Mucosa of descending colon (tissue), 3 donors: ENCODE data around the gene SOD3. TPM values are rescaled to one million over a fixed set of nuclear protein-coding genes. Genes with fewer than 3 reads are reported as not detected.

Source experiments
- ATAC-seq: fragments of 200-7000 bp; cut with Tn5 transposase; one replicate; pipeline ENCODE4 v1.9.1; 2020; ENCODE audit warnings: mild to moderate bottlenecking, moderate library complexity
- DNase-seq, 3 donors: peaks; one replicate each; pipeline ENCODE4 v3.0.0-alpha.2; 2020
- H3K36me3 ChIP-seq: fragments of 200-600 bp; one replicate; pipeline ENCODE4 v1.8.0; 2021; ENCODE audit warnings: low read depth, mild to moderate bottlenecking
- H3K4me1 ChIP-seq: fragments of 200-600 bp; one replicate; pipeline ENCODE4 v1.8.0; 2021; ENCODE audit warnings: low read depth, mild to moderate bottlenecking
- H3K4me3 ChIP-seq: fragments of 200-600 bp; one replicate; pipeline ENCODE4 v1.8.0; 2021; ENCODE audit warnings: mild to moderate bottlenecking
- H3K9me3 ChIP-seq: fragments of 200-600 bp; one replicate; pipeline ENCODE4 v1.8.0; 2021; ENCODE audit warnings: mild to moderate bottlenecking
- intact Hi-C, 2 donors: fragments of 100-400 bp; cut with DNase I in 1 of 2; cut with micrococcal nuclease in 1 of 2; formaldehyde crosslinking; loops; one replicate each; pipeline versions ENCODE4 v1.11.0 to v1.11.1; 2022; cut with DNase I, micrococcal nuclease
- total RNA-seq, 3 donors: library from RNA; stranded (reverse); fragmentation: NEBNext Ultra II Directional in 2 of 3; extraction: Animal tissue kit (Norgen Biotek cat#: 25700) in 2 of 3; gene quantifications; one replicate each; pipeline versions ENCODE4 v1.2.1 to v1.2.4, GENCODE V29; 2021 to 2023
- TF ChIP-seq, protein P1 (sequence below): fragments of 200-600 bp; IDR thresholded peaks from one replicate; pipeline ENCODE4 v1.8.0; 2022; ENCODE audit warnings: antibody characterized with exemption, mild to moderate bottlenecking
- donor health status: DM: no; HTN: no; CAD: no; lungs with moderate emphysema.
- donor health status: DM: no; HTN: no; CAD: no.
- donor health status: DM: no; HTN: yes; CAD: no.

Gene SOD3
- total RNA-seq, 3 donors from 2014 or later, result 18.0 to 33.0 (median 25.6) TPM

DNA sequence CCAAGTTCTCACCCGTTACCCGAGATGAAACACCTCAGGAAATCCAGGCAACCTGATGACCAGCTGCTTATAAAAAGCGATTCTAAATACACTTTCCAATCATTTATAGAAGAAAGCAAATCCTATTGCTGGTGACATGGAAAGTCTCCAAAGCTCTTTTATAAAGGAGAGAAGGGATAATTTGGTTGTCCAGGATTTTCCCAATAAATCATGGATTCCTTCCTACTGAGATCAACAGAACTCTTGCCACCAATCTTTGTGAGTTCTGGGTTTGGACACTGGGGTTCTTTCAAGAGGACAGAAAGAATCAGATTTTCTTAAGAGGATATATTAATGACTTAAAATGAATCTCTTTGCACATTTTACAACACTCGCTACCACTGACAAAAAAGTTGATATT is 24.7 kb upstream of the SOD3 start:
- DNase-seq, result no peak
- no peak for ATAC-seq
- no peak overlapping the region for H3K4me3 ChIP-seq
- H3K9me3 ChIP-seq, result no peaks in the 10 kb centered on the region
- TF ChIP-seq, protein P1, sequence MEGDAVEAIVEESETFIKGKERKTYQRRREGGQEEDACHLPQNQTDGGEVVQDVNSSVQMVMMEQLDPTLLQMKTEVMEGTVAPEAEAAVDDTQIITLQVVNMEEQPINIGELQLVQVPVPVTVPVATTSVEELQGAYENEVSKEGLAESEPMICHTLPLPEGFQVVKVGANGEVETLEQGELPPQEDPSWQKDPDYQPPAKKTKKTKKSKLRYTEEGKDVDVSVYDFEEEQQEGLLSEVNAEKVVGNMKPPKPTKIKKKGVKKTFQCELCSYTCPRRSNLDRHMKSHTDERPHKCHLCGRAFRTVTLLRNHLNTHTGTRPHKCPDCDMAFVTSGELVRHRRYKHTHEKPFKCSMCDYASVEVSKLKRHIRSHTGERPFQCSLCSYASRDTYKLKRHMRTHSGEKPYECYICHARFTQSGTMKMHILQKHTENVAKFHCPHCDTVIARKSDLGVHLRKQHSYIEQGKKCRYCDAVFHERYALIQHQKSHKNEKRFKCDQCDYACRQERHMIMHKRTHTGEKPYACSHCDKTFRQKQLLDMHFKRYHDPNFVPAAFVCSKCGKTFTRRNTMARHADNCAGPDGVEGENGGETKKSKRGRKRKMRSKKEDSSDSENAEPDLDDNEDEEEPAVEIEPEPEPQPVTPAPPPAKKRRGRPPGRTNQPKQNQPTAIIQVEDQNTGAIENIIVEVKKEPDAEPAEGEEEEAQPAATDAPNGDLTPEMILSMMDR, result no peak
- H3K4me1 ChIP-seq, result no peaks in the 10 kb centered on the region
- intact Hi-C loops, result no loop called here
- H3K36me3 ChIP-seq, result no peaks in the 10 kb centered on the region

- TF ChIP-seq, protein P1, result no peak
- H3K9me3 ChIP-seq, result no peaks in the 10 kb centered on the region
- H3K4me3 ChIP-seq, result no peak overlapping the region
- DNase-seq (no peak), ATAC-seq (no peak)
- intact Hi-C loops, result no loop called here
- H3K36me3 ChIP-seq, result no peaks in the 10 kb centered on the region
- no peaks in the 10 kb centered on the region for H3K4me1 ChIP-seq
These were observed 24.1 kb upstream of the SOD3 start for GRCh38 chr4:24771241-24771640.

- DNase-seq (no peak), ATAC-seq (no peak)
- Histone ChIP-seq H3K4me1 (no peaks in the 10 kb centered on the region), H3K9me3 (no peaks in the 10 kb centered on the region), H3K4me3 (no peak overlapping the region), H3K36me3 (no peaks in the 10 kb centered on the region)
- TF ChIP-seq, protein P1, result no peak
- intact Hi-C loops, result no loop called here
These were observed 23.2 kb upstream of the SOD3 start for GRCh38 chr4:24772061-24772705.

DNA sequence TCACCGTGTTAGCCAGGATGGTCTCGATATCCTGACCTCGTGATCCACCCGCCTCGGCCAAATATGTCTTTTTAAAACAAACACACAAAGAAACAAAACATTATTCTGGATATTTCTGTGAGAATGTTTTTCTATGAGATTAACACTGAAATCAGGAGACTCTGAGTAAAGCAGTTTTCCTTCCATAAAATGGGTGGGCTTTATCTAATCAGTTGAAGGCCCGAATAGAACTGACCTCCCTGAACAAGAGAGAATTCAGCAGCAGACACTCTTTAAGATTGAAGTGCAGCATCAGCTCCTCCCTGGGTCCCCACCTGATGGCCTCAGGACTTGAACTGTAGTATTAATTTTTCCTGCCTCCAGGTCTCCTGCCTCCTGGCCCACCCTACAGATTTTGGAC is 22.4 kb upstream of the SOD3 start:
- intact Hi-C loops, result no loop called here
- no peak for ATAC-seq
- TF ChIP-seq, protein P1, result no peak
- H3K36me3 ChIP-seq, result no peaks in the 10 kb centered on the region
- H3K4me3 ChIP-seq, result no peak overlapping the region
- H3K9me3 ChIP-seq, result no peaks in the 10 kb centered on the region
- DNase-seq, result no peak
- H3K4me1 ChIP-seq, result no peaks in the 10 kb centered on the region

- no peak for DNase-seq
- no peaks in the 10 kb centered on the region for H3K4me1 ChIP-seq
- intact Hi-C loops, result no loop called here
- H3K4me3 ChIP-seq, result no peak overlapping the region
- TF ChIP-seq, protein P1, result no peak
- no peaks in the 10 kb centered on the region for H3K36me3 ChIP-seq
- ATAC-seq, result no peak
- no peaks in the 10 kb centered on the region for H3K9me3 ChIP-seq
These were observed 20.9 kb upstream of the SOD3 start for GRCh38 chr4:24774452-24774851.
